GM18870 (cell line): ENCODE data around the gene MPPED2.

ENCODE experiments used
- ATAC-seq: cut with Tn5 transposase; IDR thresholded peaks from one replicate; pipeline ENCODE4 v1.9.1; 2021; ENCODE audit warnings: moderate library complexity; ENCODE audit not compliant: unreplicated experiment

MPPED2 gene

DNA sequence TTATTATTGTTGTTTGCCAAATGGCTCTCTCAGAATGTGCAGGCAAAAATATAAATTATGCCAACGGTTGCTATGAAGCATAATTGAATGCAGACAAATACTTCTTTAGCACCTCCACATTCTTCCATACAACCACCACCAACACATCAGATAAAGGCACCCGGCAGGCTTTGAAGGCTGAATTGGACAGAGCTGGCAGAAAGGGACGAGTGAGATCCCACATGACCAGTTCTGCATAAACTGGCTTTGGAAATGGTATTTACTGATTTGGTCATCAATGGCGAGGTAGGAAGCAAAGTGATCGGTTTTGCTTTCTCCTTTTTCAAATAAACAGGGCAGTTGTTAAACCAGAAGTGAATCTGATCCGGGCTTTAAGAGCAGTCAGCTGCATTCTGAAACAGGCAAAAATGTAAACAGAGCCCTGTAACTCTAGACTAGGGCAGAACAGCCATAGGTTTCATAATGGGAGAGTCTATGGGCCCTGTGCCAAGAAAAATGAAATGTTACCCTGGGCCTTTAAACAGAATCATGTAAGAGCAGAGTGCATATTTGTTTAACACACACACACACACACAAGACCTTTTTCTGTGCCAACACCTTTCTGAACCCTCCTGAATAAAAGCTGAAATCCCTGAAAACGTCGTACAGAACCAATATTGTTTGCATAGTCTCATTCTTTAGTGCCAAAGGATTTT, 97.7 kb downstream of the MPPED2 start:
- no peak for ATAC-seq

DNA sequence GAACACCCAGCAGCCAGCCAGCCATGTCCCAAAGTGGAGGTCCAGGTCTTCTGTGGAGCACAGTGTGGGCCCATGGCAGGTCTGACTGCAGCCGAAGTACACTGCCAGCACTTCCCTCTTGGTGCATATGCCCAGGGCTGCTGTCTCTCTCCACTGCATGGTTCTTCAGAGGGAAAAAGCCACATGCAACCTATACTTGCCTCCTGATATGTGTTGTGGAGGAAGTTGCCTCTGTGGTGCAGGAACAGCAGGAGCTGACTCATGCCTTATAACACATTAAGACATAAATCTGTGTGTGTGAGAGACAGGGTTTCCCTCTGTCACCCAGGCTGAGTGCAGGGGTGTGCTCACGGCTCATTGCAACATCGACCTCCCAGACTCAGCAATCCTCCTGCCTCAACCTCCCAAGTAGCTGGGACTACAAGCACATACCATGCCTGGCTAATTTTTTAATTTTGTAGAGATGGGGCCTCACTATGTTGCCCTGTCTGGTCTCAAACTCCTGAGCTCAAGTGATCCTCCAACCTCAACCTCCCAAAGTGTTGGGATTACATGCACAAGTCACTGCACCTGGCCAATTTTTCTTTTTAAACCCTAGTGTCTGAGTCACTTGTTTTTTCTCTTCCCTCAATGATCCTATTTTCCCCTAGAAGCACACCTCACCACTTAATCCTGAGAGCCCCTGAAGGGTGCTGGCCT, 98.8 kb downstream of the MPPED2 start:
- no peak for ATAC-seq

DNA sequence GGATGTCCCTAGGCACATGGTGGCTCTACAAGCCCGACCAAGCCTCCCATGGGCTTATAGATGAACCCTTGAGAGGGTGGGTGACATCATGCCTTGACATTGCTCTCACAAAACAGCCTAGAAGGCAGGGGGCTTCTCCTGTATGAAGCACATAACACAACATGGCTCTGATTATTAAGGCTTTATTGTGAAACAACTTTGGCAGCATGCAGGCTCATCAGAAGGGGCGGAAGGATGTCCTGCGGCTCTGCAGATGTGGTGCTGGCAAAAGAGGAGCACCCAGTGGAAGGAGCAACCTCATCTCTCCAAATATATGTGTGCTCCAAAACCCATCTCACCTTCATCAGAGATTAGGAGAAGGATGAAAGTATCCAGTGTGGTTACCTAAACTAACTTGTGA, 100.4 kb downstream of the MPPED2 start:
- ATAC-seq: no peak

DNA sequence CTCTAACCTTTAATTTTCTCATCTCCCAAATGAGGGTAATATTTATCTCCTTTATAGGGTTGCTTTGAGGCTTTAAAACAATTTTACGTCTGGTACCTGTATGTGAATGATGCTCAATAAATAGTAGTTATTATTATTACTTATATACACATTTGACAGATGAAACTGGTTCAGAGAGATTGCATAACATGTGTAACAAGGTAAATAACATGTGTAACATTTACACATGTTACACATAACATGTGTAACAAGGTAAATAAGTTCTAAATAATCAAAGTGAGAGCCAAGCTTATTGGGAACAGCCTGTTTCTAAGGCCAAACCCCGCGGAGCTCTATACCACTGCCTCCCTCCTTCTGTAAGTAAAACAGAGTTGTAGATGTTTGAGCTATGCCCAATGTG, 100.9 kb downstream of the MPPED2 start:
- ATAC-seq: no peak

DNA sequence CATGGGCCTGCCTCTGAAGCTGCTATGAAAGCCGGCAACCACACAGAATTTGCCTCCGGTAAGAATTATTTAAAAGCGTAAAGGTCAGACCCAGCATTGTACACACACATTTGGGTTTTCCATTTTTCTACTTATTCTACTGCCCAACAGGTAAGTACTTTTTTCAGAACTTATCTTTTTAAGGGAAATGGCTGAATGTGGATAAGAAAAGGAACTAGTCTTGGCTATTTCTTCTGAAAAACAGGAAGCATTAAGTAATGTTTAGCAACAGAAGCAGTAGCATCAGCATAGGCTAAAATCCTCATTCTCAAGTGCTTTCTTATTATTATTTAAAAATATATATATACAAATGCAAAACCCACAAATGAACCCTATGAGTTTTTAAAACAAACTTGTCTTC, 103.1 kb downstream of the MPPED2 start:
- no peak for ATAC-seq

DNA sequence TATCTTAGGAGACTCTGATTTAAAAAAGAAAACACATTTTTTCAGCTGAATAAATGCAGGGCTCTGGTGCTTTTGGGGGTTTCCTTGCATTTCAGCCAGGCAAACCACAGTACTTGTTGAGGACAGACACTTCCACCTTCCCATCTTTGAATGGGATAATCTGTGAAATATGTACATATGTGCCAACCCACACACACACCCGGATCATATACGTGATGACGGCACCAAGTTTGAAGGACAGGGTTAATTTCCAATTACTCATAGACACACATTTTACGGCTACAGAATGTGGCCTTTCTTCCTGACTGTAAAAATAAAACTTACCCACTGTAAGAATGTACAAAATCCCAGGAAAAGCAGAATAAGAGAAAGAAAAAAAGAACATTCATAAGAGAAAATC, 104.4 kb downstream of the MPPED2 start:
- no peak for ATAC-seq

DNA sequence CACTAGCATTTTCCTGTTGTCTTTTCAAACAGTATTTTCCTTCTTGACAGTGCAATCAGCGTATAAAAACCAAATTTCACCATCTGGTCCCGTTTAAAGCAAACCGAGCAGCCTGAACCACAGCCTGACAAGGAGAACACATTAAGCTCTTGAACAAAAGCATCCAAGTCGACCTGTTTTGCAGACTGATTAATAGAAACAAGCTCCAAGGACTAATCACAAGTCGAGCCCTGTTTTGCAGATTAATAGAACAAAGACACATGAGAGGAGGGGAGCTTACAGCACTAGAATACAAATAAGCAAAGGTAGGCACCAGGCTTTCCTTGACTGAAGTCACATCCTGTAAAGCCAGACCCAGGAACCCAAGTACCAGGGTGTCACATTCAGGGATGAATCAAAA, 104.8 kb downstream of the MPPED2 start:
- ATAC-seq: no peak

DNA sequence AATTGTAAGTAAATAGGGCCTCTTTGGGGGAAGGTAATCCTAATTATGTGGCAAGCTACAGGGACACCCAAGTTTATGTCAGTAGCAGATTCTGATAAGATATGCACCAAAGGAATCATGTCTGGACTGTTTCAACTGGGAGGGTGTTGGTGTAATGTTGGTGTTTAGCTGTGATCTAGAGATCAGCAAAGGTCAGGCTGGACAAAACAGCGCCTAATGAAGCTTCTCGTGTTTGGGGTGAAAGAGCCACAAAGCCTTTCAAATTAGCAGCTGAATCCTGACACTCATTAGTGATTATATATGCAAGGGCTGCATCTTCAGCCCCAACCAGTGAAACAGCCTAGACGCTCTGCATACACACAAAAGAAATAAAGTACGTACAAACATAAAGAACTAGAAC, 106.3 kb downstream of the MPPED2 start:
- no peak for ATAC-seq

DNA sequence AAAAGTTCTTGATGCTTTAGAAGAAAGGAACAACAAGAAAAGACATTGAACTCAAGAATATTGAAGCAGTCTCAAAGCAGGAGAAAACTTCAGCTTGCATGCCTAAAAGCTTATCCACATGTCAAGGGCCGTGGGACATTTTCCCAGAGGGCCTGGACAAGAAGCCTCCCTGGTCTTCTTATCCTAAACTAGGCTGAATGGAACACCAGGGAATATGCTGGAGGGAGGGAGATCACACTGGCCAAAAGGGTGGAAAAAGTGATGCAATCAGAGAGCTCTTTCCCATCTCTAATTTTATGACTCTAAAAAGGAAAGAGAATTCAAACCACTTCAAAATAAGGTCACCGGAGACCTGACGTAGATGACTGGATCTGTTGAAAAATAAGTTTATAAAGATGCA, 107.2 kb downstream of the MPPED2 start:
- no peak for ATAC-seq

DNA sequence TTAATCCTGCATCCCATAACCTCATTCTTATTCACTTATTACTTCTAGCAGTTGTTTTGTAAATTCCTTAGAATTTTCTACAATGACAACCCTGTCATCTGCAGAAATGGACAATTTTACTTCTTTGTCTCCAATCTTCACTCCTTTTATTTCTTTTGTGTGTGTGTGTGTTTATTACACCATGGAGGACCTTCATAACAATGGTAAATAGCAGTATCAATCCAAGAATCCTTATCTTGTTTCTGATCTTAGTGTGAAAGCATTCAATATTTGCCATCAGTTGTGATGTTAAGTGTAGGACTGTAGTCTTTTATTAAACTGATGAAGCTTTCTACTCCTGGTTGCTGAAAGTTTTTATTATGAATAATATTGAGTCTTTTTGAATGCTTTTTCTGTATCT, 109.1 kb downstream of the MPPED2 start:
- ATAC-seq: no peak

DNA sequence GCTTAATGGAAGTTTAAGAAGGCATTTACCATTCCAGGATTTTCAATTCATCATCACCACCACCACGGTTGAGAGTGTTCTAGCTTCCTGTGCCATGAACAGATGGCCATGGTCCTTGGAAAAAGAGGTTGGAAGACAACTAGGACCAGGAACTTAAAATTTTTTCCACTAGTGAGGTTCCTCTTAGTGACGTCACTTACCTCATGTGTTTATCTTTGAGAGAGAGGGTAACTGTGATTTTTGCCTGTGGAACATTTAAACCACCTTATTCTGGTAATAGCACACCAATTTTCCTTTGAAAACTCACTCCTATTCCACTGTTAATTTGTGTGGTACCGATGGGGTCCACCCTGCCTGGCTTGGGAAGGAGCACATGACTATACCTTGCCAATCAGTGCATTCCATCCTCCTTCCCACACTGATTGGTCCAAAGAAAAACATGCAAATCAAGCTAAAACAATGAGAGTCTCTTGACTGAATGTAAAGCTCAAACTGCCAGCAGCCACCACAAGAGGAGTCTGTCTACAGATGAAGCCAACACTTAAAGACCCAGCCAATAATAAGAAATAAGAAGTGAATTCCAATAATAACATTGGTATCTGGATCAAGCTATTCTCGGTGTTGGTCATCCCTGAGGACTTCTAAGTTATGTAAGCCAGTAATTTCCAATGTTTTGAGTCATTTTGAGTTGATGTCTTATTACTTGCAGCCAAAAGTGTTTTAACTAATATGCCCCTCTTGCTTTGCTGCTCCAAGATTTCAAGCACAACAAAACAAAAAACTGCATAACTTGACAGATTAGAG, 111.8 kb downstream of the MPPED2 start:
- no peak for ATAC-seq

DNA sequence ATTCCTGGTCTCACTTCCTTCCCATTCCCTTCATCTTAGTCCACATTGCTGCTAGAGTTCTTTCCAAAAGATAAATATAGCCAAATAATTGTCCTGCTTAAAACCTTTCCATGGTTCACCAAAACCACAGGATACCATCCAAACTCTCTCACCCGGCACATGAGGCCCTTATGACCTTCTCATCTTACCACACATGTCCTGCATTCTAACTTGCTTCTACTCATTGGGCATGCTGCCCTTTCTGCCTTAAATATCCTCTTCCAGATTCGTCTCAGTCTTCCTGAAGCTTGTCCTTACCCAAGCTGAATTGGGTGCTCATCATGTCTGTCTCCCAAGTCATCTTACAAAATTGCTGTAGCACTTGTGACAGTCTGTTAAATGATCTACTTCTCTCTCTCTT, 114.9 kb downstream of the MPPED2 start:
- ATAC-seq: no peak

DNA sequence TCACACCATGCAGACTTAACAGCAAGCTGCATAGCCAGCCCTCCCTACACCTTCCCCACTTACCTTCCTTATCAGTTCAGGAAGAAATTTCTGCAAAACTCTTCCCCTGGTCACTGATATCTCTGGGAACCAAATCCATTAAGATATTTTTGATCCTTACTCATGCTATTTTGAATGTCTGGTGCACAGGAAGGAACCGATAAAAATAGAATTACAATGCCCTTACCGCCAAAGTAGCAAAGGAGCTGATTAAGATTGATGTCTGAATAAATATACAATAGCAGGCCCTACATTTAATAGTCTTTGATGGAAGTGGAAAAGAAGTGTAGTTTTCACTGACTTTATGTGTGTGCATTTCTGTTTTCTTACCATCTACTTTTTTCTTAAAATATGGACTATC, 117.3 kb downstream of the MPPED2 start:
- ATAC-seq: no peak

DNA sequence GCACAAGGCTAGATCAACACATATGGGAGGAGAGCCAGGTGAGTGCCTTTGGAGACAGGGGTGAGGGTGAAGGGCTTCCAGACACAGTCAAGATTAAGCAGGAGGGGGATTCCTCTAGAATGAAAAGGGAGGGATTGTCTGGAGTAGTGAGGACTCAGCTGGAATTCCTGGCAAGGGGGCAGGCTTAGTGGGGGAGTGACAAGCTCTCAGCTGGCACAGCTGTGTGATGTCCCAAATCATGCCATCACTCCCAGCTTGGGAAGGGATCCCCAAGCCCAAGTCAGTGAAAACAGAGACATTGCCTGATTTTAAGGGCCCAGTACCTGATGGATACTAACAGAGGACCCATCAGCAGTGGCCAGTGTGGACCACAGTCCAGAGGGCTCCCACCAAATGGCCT, 119.0 kb downstream of the MPPED2 start:
- no peak for ATAC-seq

DNA sequence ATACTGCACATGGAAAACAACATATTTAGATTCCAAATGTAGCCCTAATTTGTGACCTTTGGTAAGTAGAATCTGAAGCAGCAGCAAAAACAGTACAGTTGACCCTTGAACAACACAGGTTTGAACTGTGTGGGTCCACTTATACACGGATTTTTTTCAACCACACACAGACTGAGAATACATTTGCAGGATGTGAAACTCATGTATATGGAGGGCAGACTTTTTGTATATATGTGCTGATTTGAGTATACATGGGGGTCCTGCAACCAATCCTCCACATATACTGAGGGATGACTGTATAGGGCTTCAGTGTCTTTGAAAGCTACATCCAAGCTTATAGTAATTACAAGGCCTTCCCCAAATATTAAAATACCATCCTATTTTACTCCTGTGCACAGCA, 120.5 kb downstream of the MPPED2 start:
- ATAC-seq: no peak

DNA sequence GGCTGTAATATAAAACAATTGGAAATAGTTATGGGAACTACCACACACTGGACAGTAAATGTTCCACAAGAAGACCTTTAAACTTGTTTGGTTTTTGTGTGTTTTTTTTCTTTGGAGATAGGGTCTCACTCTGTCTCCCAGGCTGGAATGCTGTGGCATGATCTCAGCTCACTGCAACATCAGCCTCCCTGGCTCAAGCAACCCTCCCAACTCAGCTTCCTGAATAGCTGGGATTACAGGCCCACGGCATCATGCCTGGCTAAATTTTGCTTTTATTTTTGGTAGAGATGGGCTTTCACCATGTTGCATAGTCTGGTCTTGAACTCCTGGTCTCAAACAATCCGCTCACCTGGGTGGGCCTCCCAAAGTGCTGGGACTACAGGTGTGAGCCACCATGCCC, 121.0 kb downstream of the MPPED2 start:
- no peak for ATAC-seq

DNA sequence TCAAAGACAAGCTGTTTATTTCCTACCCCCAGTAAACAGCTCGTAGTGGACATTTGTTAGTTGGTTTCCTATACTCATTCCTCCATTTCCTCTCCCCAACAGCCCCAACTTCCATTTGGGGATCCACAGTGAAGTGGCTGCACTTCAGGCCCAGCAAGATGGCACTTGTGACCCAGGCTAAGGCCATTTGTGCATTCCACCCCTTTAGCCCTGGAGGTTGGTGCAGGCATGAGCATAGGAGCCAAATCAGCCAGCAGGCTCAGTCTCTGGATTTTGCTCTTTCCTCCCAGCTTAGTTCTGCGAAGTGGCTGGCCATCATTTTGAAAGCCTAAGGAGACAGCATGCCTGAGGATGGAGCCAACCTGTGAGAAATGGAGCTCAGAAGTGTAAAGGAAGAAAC, 122.9 kb downstream of the MPPED2 start:
- ATAC-seq: no peak

DNA sequence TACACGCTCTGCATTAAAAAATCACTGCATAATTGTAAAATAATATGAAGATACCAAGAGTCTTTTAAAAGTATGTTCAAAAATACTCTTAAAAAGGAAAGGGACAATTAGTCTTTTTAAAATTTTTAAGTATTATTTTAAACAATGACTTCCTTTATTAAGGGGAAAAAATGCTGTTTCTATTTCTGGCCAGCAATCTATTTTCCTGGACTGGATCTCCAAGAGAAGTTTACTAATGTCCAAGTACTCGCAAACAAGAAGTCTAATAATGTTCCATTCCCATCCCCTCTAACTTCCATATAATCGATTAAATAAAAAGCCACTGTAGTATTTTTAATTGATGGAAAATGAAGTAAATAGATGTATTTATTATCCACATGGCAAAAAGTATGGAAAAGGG, 123.7 kb downstream of the MPPED2 start:
- no peak for ATAC-seq

DNA sequence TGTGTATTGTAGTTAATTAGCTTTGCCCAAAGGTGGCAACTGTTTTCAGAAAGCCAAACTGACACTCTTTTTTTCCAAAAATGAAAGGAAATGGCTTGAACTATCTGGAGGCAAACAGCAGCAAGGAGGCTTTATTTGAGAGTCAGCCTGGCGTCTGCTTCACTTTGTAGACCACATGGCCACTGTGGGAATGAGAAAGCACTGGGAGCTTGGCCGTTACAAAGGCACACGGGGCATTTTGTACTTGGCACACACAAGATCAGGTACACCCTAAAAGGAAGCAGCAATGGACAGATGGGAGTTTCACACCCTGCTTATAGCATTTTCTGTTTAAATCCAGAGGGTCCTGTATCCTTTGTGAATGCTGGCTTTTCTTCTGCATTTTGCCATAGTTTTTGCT, 126.3 kb downstream of the MPPED2 start:
- no peak for ATAC-seq

DNA sequence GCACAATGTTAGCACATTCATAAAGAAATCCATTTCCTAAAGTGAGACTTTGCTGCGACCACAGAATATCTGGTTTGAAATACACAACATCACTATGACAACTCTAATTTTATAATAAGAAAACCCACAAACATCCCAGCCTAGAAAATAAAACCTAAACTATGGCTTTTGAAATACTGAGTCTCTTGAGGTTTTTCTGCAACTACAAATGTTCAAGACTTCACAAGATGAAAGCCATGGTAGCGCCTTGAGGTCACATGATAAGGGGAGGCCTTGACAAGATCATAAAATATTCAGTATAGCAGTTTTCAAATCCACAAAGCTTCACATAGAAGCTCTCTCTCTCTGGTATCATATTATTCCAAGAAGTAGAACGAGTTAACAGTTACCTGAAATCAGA, 126.8 kb downstream of the MPPED2 start:
- no peak for ATAC-seq

DNA sequence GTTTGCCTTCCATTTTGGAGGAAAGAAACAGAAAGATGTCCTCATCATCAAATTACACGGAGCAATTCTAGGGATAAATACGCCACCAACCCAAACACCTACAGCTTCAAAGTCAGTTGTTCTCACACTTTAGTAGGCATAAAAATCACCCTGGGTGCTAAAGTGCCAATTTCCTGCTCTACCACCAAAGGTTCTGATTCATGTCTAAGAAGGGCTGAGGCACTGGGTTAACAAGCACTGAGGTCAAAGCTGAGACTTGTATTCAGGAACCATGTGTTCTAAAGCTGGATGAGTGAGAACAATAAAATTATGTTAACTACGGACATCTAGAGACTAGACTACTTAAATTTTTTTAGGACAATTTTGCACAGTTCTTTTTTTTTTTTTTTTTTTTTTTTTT, 127.6 kb downstream of the MPPED2 start:
- no peak for ATAC-seq

DNA sequence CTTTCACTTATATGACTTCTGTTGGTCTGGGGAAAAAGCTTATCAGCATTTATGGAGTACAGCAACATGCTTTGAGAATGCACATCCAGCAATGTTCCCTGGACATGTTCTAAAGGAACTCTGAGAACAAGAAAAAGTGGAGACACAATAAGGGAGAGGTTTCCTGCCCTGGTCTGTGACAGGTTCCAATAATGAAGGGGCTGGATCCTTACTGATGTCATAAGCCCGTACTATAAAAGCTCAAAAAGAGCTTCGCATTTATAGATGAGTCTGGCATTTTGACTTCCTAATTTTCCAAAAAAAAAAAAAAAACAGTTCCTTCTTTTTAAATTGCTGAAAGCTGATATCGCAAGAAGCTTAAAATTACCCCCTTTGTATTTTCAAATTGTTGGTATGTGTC, 129.1 kb downstream of the MPPED2 start:
- no peak for ATAC-seq
